ENCODE data around the gene DAGLA.

- TF ChIP-seq CTCF (IDR thresholded peaks at IDR 0.05) (no peak), POLR2A (IDR thresholded peaks at IDR 0.05) (no peak)
These were observed 72.8 kb downstream of the DAGLA start for GRCh38 chr11:61752925-61753521.
